Mesodermal cell (in vitro differentiated cells): ENCODE data around the gene MRPL46. TPM values are rescaled to one million over a fixed set of nuclear protein-coding genes. Genes with fewer than 3 reads are reported as not detected.
A peak's percentile ranks its signal among the peaks of the same experiment; 100 is the strongest.

ENCODE experiments used
- H3K27ac ChIP-seq: 2 replicates; pipeline ENCODE4 v1.7.0; 2013; ENCODE audit warnings: mild to moderate bottlenecking, low read depth, low read length, moderate library complexity; ENCODE audit not compliant: severe bottlenecking
- H3K36me3 ChIP-seq: 2 replicates; pipeline ENCODE4 v1.7.1; 2013; ENCODE audit warnings: mild to moderate bottlenecking, low read length, moderate library complexity; ENCODE audit not compliant: control insufficient read depth, insufficient read depth
- H3K4me1 ChIP-seq: one replicate; pipeline ENCODE4 v1.7.1; 2013; ENCODE audit warnings: mild to moderate bottlenecking, low read length; ENCODE audit not compliant: insufficient read depth, control insufficient read depth, poor library complexity, severe bottlenecking
- H3K4me3 ChIP-seq: 2 replicates; pipeline ENCODE4 v1.7.0; 2013; ENCODE audit warnings: low read length, control low read depth, mild to moderate bottlenecking; ENCODE audit not compliant: insufficient read depth, poor library complexity, severe bottlenecking; ENCODE audit errors: extremely low read depth
- H3K9me3 ChIP-seq: 2 replicates; pipeline ENCODE4 v1.7.1; 2013; ENCODE audit warnings: mild to moderate bottlenecking, low read length, moderate library complexity; ENCODE audit not compliant: control insufficient read depth
- WGBS, 2 experiments: methylation state at CpG; one replicate each; pipeline ENCODE4 v1.1.5; 2013; ENCODE audit warnings: missing lambda C conversion rate in 2 of 2; ENCODE audit not compliant: insufficient coverage in 2 of 2; 5-methylcytosine and 5-hydroxymethylcytosine counted together
- polyA plus RNA-seq, 2 experiments: library from polyadenylated mRNA; stranded (reverse); fragments of 50-300 nt; gene quantifications; one replicate each; pipeline ENCODE4 v1.2.3, GENCODE V29; 2013

Gene MRPL46
- polyA plus RNA-seq (2013, experiment 1 of 2) = 30.9 TPM
- polyA plus RNA-seq (2013, experiment 2 of 2) = 29.1 TPM

GRCh38 chr15:88467073-88467934 lies at the start of gene MRPL46, which contains the start of gene MRPS11:
Gene MRPL46 (minus strand): TSS chr15:88467388. CDS start chr15:88467377, 11 bp downstream.
Gene MRPS11 (plus strand): TSS chr15:88467708. CDS start chr15:88467718, 10 bp downstream.
- peak within 1 kb of the TSS; percentile 92 for H3K4me3 ChIP-seq
- peaks cover 34% of the 10 kb centered on the region for H3K4me1 ChIP-seq
- H3K27ac ChIP-seq = peak within 1 kb of the TSS; percentile 93
- H3K36me3 ChIP-seq = peaks cover 55% of the 10 kb centered on the region
- 0% methylated on average over 42 to 47 of the region's 55 CpGs for WGBS, 2 experiments
- H3K9me3 ChIP-seq = no peaks in the 10 kb centered on the region

GRCh38 chr15:88513195-88513594 lies 46.0 kb upstream of the MRPL46 start:
- Histone ChIP-seq H3K4me1 (peaks cover 5% of the 10 kb centered on the region), H3K9me3 (no peaks in the 10 kb centered on the region), H3K36me3 (peaks cover 32% of the 10 kb centered on the region), H3K27ac (peak overlapping the region; percentile 70), H3K4me3 (no peak overlapping the region)
- WGBS, 2 experiments = no CpG with 5 or more reads among the region's 5 CpGs

- H3K27ac ChIP-seq = peak overlapping the region; percentile 70
- no peak overlapping the region for H3K4me3 ChIP-seq
- peaks cover 38% of the 10 kb centered on the region for H3K36me3 ChIP-seq
- H3K9me3 ChIP-seq = no peaks in the 10 kb centered on the region
- 94 to 100% methylated on average over 3 of the region's 5 CpGs for WGBS, 2 experiments
- H3K4me1 ChIP-seq = peaks cover 5% of the 10 kb centered on the region
These were observed 45.4 kb upstream of the MRPL46 start for GRCh38 chr15:88512601-88513000.

GRCh38 chr15:88512078-88512477 lies 44.9 kb upstream of the MRPL46 start:
- H3K27ac ChIP-seq = no peak overlapping the region
- H3K9me3 ChIP-seq = no peaks in the 10 kb centered on the region
- peaks cover 5% of the 10 kb centered on the region for H3K4me1 ChIP-seq
- peaks cover 41% of the 10 kb centered on the region for H3K36me3 ChIP-seq
- no peak overlapping the region for H3K4me3 ChIP-seq
- 90 to 93% methylated on average over 2 to 3 of the region's 3 CpGs for WGBS, 2 experiments

GRCh38 chr15:88511161-88511560 lies 44.0 kb upstream of the MRPL46 start:
- peaks cover 34% of the 10 kb centered on the region for H3K36me3 ChIP-seq
- H3K4me3 ChIP-seq = no peak overlapping the region
- H3K9me3 ChIP-seq = no peaks in the 10 kb centered on the region
- H3K27ac ChIP-seq = no peak overlapping the region
- 100% methylated on average over 2 of the region's 2 CpGs for WGBS, 2 experiments
- peaks cover 5% of the 10 kb centered on the region for H3K4me1 ChIP-seq

- H3K36me3 ChIP-seq = peaks cover 33% of the 10 kb centered on the region
These were observed 42.8 kb upstream of the MRPL46 start for GRCh38 chr15:88509964-88510363.

GRCh38 chr15:88509321-88509720 lies 42.1 kb upstream of the MRPL46 start:
- Histone ChIP-seq H3K9me3 (no peaks in the 10 kb centered on the region), H3K4me3 (no peak overlapping the region), H3K27ac (no peak overlapping the region), H3K4me1 (peaks cover 5% of the 10 kb centered on the region), H3K36me3 (peaks cover 31% of the 10 kb centered on the region)
- WGBS, 2 experiments = 75 to 91% methylated on average over 4 of the region's 4 CpGs

More at GRCh38 chr15:88509964-88510363, 42.8 kb upstream of the MRPL46 start:
- Histone ChIP-seq H3K9me3 (no peaks in the 10 kb centered on the region), H3K27ac (no peak overlapping the region), H3K4me1 (peaks cover 5% of the 10 kb centered on the region), H3K4me3 (no peak overlapping the region)

GRCh38 chr15:88506628-88507027 lies 39.4 kb upstream of the MRPL46 start:
- no peaks in the 10 kb centered on the region for H3K4me1 ChIP-seq
- no peak overlapping the region for H3K4me3 ChIP-seq
- no peaks in the 10 kb centered on the region for H3K9me3 ChIP-seq
- H3K36me3 ChIP-seq = peaks cover 21% of the 10 kb centered on the region
- no peak overlapping the region for H3K27ac ChIP-seq

GRCh38 chr15:88505721-88506120 lies 38.5 kb upstream of the MRPL46 start:
- no peak overlapping the region for H3K4me3 ChIP-seq
- peaks cover 14% of the 10 kb centered on the region for H3K36me3 ChIP-seq
- H3K4me1 ChIP-seq = no peaks in the 10 kb centered on the region
- WGBS, 2 experiments = 100% methylated on average over 1 to 2 of the region's 2 CpGs
- no peak overlapping the region for H3K27ac ChIP-seq
- H3K9me3 ChIP-seq = no peaks in the 10 kb centered on the region

- H3K9me3 ChIP-seq = no peaks in the 10 kb centered on the region
- no peak overlapping the region for H3K27ac ChIP-seq
- H3K4me1 ChIP-seq = no peaks in the 10 kb centered on the region
- 57 to 60% methylated on average over 1 of the region's 1 CpG for WGBS, 2 experiments
- peaks cover 10% of the 10 kb centered on the region for H3K36me3 ChIP-seq
- H3K4me3 ChIP-seq = no peak overlapping the region
These were observed 37.3 kb upstream of the MRPL46 start for GRCh38 chr15:88504445-88504844.

GRCh38 chr15:88498996-88499395 lies 31.8 kb upstream of the MRPL46 start:
- no peak overlapping the region for H3K27ac ChIP-seq

More at GRCh38 chr15:88498996-88499395, 31.8 kb upstream of the MRPL46 start:
- Histone ChIP-seq H3K36me3 (no peaks in the 10 kb centered on the region), H3K9me3 (no peaks in the 10 kb centered on the region), H3K4me1 (no peaks in the 10 kb centered on the region), H3K4me3 (no peak overlapping the region)
- WGBS, 2 experiments = 93 to 100% methylated on average over 2 to 3 of the region's 3 CpGs
